IPS-15b (cell line): ENCODE measurements around the gene CD300LB.

Experiments
- H3K27me3 ChIP-seq: one replicate; pipeline ENCODE4 v1.6.1; 2013; ENCODE audit warnings: low read length; ENCODE audit not compliant: control insufficient read depth, insufficient read depth
- H3K36me3 ChIP-seq: one replicate; pipeline ENCODE4 v1.6.1; 2013; ENCODE audit warnings: low read length; ENCODE audit not compliant: control insufficient read depth, insufficient read depth
- H3K4me1 ChIP-seq: one replicate; pipeline ENCODE4 v1.6.1; 2013; ENCODE audit warnings: mild to moderate bottlenecking, low read length; ENCODE audit not compliant: control insufficient read depth, insufficient read depth
- H3K4me3 ChIP-seq: one replicate; pipeline ENCODE4 v1.5.1; 2013; ENCODE audit warnings: low read depth, low read length
- H3K9ac ChIP-seq: one replicate; pipeline ENCODE4 v1.6.1; 2013; ENCODE audit warnings: low read depth, mild to moderate bottlenecking, low read length
- H3K9me3 ChIP-seq: one replicate; pipeline ENCODE4 v1.6.1; 2013; ENCODE audit warnings: mild to moderate bottlenecking, low read length; ENCODE audit not compliant: control insufficient read depth, insufficient read depth

Gene CD300LB

DNA sequence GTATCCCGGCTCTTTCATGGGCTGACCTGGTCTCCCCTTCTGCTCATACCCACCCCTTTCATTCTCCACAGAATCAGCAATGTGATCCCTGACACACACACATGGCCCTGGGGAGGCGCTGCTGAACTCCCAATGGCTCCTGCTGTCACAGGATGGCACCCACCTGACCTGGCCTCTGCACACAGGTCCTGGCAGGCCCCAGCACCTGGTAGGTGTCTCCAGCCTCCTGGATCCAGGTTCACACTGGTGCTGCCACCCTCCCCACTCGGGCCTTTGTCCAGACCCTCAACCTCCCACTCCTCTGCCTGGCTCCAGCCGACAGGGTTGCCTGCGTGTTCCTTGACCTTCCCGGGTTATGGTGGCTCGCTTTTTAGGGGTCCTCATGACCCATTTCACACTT is 16.0 kb upstream of the CD300LB start:
- Histone ChIP-seq H3K27me3 (no peaks in the 10 kb centered on the region), H3K4me3 (no peak overlapping the region), H3K4me1 (no peaks in the 10 kb centered on the region), H3K9ac (no peak overlapping the region), H3K36me3 (no peaks in the 10 kb centered on the region), H3K9me3 (no peaks in the 10 kb centered on the region)

DNA sequence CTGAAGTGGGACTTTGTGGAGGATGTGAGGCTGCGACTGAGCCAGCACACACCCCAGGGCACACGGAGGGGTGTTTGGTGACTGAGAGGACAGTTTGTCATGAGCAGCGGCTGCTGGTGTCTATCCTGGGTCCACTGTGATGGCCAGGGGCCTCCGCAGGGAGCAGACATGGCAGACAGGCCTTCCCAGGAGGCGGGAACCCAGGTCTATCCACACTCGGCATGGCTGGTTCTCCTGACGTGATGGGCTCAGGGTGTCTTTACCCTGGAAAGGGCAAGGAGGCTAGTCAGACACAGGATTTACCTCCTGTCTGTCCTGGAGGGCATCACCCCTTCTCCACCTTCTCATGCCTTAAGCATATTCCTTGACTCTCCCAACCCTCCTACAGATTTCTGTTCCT is 15.3 kb upstream of the CD300LB start:
- no peaks in the 10 kb centered on the region for H3K27me3 ChIP-seq

DNA sequence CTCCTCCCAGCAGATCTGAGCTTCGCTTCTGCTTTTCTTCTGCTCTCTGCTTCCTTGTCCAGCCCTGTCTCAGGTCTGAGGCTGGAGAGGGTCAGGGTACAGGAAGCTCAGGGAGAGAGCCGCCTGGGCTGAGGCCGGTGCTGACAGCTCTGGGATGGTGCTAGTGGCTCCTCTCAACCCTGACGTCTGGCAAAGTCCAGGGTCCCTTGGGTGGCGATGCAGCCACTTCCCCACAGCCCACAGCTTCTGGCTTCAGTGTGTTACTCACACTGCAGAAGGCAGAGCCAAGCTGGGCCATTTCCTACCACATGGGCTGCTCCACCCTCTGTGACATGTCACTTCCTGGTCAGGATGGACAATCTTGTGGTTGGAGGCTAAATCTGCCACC is 14.6 kb upstream of the CD300LB start, which contains the start of gene CD300C:
CD300C (minus strand) TSS at position 273 of the 388 bp plus-strand sequence. CDS start 333 bp downstream, outside the sequence.
- H3K9me3 ChIP-seq = no peaks in the 10 kb centered on the region
- H3K4me1 ChIP-seq = no peaks in the 10 kb centered on the region
- H3K36me3 ChIP-seq = no peaks in the 10 kb centered on the region
- H3K9ac ChIP-seq = no peak within 1 kb of the TSS
- H3K4me3 ChIP-seq = no peak within 1 kb of the TSS
- H3K27me3 ChIP-seq = no peaks in the 10 kb centered on the region

More for the DNA sequence above, 15.3 kb upstream of the CD300LB start:
- Histone ChIP-seq H3K9me3 (no peaks in the 10 kb centered on the region), H3K36me3 (no peaks in the 10 kb centered on the region), H3K4me1 (no peaks in the 10 kb centered on the region), H3K4me3 (no peak overlapping the region), H3K9ac (no peak overlapping the region)

DNA sequence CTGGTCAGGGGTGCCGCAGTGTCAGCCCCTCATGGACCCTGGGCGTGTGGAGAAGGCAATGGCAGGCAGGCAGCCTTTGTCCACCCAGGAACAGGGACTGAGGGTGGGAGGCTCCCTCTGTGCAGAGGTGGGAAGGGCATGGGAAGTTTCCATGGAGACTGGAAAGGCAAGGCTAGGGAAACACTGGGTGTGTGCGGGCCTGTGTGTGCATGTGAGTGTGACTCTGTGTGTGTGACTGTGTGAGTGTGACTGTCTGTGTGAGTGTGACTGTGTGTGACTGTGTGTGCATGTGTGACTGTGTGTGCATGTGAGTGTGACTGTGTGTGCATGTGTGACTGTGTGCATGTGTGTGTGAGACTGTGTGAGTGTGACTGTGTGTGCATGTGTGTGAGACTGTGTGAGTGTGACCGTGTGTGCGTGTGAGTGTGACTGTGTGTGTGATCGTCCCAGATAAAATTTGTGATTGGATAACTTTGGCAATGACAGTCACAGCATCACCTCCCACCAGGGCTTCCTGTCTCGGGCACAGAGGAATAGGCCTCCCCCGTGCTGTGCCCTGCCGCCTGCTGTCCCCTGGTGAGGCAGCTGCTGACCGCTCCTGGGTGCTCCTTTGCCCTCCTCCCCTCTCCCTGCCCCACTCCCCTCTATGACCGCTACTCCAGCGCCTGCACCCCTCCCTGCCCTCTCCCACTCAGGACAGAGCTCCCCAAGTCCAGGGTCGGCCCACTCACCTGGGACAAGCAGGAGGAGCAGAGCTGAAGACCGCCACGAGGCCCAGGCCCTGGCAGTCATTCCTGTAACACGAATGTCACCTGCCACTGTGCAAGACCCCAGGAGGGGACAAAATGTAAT is 13.9 kb upstream of the CD300LB start:
- H3K4me3 ChIP-seq = no peak overlapping the region
- H3K9me3 ChIP-seq = no peaks in the 10 kb centered on the region
- H3K36me3 ChIP-seq = no peaks in the 10 kb centered on the region
- no peak overlapping the region for H3K9ac ChIP-seq
- no peaks in the 10 kb centered on the region for H3K27me3 ChIP-seq
- H3K4me1 ChIP-seq = no peaks in the 10 kb centered on the region

DNA sequence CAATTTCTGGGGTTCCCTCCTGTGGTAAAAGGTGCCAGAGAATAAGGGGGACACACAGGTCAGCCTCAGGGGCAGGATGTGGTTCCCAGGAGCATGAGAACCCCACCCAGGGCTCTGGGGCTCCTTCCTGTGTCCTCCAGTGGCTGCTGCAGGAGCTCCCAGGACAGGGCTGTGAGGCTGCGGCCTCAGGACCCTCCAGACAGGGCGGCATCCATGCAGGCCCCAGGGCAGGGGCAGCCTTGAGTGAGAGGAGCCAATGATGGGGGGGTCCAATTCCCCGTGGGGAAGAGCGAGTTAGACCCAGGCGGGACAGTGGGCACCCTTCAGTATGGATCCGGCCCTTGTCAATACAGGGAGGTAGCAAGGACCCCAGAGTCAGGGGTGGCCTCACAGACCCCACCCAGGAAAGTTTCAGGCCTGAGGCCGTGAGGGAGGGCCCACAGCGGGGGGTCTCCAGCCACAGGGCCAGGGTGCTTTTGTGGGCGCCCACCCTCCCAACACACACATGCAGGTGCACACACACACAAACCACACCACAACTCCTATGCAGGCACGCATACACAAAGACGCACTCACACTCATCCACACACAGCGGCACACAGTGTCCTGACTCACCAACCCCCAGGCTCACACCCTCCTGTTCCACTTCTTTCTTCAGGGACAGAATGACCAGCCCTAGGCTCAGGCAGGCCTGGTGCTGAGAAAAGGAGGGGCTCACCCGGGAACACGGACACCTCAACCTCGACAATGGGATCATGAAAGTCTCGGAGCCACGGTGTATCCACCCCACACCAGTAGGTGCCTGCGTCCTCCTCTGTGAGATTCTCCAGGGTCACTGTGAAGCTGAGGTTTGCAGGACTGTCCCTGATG is 12.9 kb upstream of the CD300LB start:
- H3K27me3 ChIP-seq = no peaks in the 10 kb centered on the region
- H3K4me1 ChIP-seq = no peaks in the 10 kb centered on the region
- no peak overlapping the region for H3K9ac ChIP-seq

DNA sequence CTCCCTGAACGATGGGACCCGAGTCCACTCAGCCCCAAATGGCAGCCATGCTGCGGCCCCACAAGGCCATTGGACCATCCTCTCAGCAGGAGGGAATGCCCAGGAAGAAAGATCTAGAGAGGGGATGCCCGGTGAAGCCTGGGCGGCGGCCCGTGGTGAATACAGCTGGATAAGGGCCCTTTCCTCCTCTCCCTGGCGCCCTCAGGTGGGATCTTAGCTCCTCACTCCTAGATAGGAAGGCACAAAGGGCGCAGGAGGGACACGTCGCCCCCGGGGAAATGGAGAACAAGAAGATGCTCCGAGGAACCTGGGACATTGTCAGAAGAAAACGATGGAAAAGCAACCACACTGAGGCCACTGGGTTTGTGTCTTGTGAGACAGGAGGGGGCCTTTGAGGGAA is 12.1 kb upstream of the CD300LB start:
- Histone ChIP-seq H3K9ac (no peak overlapping the region), H3K4me1 (no peaks in the 10 kb centered on the region), H3K27me3 (no peaks in the 10 kb centered on the region), H3K9me3 (no peaks in the 10 kb centered on the region), H3K36me3 (no peaks in the 10 kb centered on the region), H3K4me3 (no peak overlapping the region)

More for the DNA sequence above, 12.9 kb upstream of the CD300LB start:
- H3K9me3 ChIP-seq = no peaks in the 10 kb centered on the region
- no peaks in the 10 kb centered on the region for H3K36me3 ChIP-seq
- no peak overlapping the region for H3K4me3 ChIP-seq

DNA sequence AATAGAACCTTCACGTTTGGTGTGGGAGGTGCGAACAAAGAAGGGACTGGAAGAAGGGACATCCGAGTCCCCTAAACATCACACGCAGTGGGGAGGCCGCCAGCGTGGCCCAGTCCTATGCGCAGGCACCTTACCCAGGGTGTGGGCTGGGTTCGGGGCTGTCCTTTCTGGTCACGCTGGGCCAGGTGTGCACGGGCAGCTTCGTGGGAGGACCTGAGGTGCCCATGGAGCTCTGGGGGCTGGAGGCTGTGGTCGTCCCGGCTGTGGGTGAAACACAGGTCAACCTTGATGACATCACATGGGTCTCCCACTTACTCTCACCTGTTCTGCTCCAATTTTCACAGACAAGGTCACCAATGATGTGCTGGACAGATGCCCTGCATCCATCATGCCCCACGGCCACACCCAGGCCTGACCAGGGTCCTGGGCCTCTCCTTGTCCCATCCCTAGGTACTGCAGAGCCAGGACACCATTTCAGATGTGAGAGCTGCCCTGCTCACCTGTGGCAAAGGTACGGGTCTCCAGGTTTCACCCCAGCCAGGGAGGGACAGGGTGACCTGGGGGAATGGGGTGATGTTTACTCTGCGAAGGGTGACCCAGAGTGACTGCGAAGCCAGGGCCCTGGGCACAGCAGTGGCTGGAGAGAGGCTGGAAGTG is 11.6 kb upstream of the CD300LB start:
- no peaks in the 10 kb centered on the region for H3K9me3 ChIP-seq
- H3K4me1 ChIP-seq = no peaks in the 10 kb centered on the region
- H3K9ac ChIP-seq = no peak overlapping the region
- H3K27me3 ChIP-seq = no peaks in the 10 kb centered on the region
- H3K36me3 ChIP-seq = no peaks in the 10 kb centered on the region
- no peak overlapping the region for H3K4me3 ChIP-seq

DNA sequence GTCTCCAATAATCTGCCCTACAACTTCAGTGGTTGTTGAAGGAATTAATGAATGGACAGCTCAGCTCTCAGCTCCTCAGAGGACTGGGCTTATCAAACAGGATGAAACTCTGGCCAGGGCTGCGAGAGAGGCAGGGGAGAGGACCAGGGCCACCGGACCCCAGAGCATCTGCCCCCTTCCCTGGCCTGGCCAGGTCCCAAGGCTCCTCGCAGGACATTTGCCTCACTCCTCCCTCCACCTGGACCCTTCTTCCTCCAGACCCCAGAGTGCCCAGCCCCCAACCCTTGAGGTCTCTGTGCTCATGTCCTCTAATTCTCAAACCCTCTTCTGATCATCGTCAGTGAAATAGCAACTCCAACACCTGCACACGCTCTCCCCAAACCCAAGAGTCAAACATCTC is 10.9 kb upstream of the CD300LB start:
- Histone ChIP-seq H3K27me3 (no peaks in the 10 kb centered on the region), H3K36me3 (no peaks in the 10 kb centered on the region), H3K4me3 (no peak overlapping the region), H3K9ac (no peak overlapping the region), H3K4me1 (no peaks in the 10 kb centered on the region), H3K9me3 (no peaks in the 10 kb centered on the region)

DNA sequence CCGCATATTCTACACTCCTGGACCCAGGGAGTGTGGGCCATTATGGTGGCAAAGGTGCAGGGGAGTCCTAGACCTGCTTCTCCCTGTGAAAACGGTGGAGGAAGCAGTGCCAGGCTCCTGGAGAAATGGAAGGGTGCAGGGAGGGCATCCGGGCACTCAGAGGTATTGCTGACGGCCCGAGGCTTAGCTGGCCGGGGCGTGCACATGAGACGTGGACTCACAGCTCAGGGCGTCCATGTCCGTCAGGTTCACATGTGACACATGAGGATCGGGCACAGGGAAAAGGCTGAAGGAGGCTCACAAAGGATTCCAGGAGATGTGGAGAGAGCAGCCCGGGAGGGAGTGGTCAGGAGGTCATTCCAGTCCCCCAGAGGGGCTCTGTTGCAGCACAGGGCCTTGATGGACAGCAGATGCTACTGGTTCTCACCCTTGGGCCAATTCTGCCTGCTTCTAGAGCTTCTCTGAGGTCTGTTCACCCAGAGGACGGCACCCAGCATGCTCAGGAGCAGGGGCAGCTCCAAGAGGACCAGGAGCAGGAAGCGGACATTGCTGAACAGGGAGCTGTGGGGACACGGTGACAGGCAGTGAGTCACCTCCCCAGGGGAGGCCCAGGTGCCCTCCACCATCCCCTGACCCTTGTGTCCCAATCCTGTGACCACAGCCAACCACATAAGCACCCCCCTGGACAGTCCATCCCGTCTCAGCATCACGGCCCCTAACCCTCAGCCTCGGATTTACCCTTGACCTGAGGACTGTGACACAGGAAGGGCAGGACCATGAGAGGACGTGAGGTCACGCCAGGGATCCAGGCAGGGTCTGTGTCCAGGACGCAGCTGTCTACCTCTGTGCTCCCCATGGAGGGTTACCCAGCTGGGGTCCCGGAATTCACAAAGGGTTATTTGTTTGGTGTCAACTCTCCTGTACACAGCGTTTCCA is 10.2 kb upstream of the CD300LB start:
- H3K4me3 ChIP-seq = no peak overlapping the region
- H3K27me3 ChIP-seq = no peaks in the 10 kb centered on the region
- H3K4me1 ChIP-seq = no peaks in the 10 kb centered on the region
- no peaks in the 10 kb centered on the region for H3K36me3 ChIP-seq
- H3K9ac ChIP-seq = no peak overlapping the region
- H3K9me3 ChIP-seq = no peaks in the 10 kb centered on the region

DNA sequence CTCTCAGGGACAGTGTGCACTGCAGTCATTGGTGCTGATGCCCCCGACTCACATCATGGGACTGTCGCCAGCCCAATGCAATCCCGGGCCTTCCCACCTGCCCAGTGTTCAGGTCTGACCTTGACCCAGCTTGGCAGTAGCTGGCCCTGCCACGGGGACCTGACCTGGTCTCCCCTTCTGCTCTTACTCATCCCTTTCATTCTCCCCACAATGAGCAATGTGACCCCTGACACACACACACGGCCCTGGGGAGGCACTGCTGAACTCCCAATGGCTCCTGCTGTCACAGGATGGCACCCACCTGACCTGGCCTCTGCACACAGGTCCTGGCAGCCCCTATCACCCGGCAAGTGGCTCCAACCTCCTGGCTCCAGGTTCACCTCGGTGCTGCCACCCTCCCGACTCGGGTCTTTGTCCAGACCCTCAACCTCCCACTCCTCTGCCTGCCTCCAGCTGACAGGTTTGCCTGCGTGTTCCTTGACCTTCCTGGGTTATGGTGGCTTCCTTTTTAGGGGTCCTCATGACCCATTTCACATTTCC is 8.1 kb upstream of the CD300LB start:
- Histone ChIP-seq H3K36me3 (no peaks in the 10 kb centered on the region), H3K4me1 (no peaks in the 10 kb centered on the region), H3K9me3 (no peaks in the 10 kb centered on the region), H3K9ac (no peak overlapping the region), H3K4me3 (no peak overlapping the region), H3K27me3 (no peaks in the 10 kb centered on the region)
